SH-SY5Y (cell line): Measurements from ENCODE around the gene CDK5R1.

ENCODE experiments used
- GATA2 ChIP-seq: IDR thresholded peaks from 2 replicates; pipeline ENCODE4 v1.6.1; 2011; ENCODE audit warnings: mild to moderate bottlenecking, low read depth, low read length
- GATA3 ChIP-seq: IDR thresholded peaks from 2 replicates; pipeline ENCODE4 v1.6.1; 2011; ENCODE audit warnings: low read depth, mild to moderate bottlenecking, low read length, moderate library complexity

DNA sequence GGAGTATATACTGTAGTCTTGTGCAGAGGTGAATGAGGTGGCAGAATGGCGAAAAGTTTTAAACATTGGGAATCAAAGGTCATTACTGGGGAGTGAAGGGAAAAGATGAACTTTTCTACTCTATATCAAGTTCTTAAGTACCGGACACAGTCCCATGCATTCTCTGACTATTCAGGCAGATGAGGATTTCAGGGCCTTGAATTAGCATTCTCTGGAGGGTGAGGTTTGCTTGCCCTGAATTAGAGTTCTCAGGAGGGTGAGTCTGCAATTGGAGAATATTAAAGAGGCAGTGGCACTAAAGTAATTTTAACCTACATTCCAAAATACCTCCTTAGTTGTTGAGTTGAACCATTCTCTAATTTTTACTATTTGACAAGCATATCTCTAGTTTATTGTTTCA is 33.4 kb upstream of the CDK5R1 start:
- TF ChIP-seq GATA2 (no peak), GATA3 (no peak)
